ENCODE data around the gene RNF181. TPM values are rescaled to one million over a fixed set of nuclear protein-coding genes. Genes with fewer than 3 reads are reported as not detected.

The RNF181 gene
- total and polyA plus RNA-seq, 2 of the 8 experiments (the other 6 are each of a cell fraction or from before 2014, with no cell fraction given): 97.2 to 514 TPM

GRCh38 chr2:85585781-85586105 lies 9.8 kb upstream of the RNF181 start (continued):
- TF ChIP-seq CHD7 (IDR thresholded peaks at IDR 0.05; ENCODE audit: insufficient replicate concordance, low read length): no peak

All from H1 (cell line).